VCaP (cell line): ENCODE data around the gene TSPAN18.

Experiments
- H3K27ac ChIP-seq: fragments of 450-650 bp; 2 replicates; pipeline ENCODE4 v1.5.1; 2017
- CTCF ChIP-seq: fragments of 450-650 bp; conservative IDR thresholded peaks from 2 replicates; pipeline ENCODE4 v1.5.1; 2017; ENCODE audit warnings: mild to moderate bottlenecking, moderate library complexity

The TSPAN18 gene

GRCh38 chr11:44853666-44854065 is 126.9 kb downstream of the TSPAN18 start:
- H3K27ac ChIP-seq = no peak overlapping the region
- no peak for TF ChIP-seq CTCF

DNA sequence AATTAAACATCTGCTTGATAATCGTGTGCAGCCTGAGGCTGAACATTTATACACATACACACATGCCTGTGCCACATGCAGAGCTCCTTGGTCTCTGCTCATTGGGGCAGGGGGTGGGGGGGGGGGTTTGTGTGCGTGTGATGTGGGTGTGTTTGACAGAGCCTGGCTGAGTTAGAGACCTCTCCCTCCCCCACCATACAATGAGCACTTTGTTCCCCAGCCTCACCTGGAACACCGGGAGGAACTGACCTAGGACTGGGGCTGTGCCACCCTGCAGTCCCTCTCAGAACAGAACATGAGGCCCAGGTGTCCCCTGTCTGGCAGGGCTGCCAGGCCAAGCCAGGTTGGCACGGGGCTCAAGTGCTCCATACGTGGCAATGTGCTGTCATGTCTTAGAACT is 127.3 kb downstream of the TSPAN18 start:
- no peak overlapping the region for H3K27ac ChIP-seq
- no peak for TF ChIP-seq CTCF

DNA sequence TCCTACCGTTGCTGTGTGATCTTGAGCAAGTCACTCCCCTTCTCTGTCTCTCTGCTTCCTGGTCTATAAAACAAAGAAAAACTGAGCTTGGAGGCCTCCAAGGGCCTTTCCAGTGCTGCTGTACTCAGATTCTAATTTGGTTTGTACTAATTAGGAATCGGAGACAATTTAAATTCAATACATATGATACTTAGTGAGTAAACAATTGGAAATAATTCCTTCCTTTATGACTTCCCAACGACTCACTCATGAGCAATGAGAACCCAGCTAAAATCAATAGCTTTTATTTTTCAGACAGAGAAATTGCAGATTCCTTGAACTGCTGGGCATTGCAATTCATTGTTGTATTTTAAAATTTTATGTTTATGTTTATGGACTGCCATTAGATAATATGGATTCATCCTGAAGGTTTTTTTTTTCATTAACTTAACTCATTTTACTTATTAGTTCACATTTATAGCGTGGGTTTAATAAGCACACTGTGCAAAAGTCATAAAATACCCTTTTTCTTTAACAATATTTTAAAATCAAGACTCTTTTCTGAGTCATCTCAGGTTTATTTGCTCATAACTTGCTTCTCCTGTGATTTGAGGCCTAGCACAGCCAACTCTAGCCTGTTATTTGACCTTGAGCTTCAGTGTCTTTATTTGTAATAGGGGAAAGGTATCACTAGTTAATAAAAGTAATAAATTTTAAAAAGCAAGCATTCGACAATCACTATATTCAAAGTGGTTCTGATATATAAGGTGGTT is 128.2 kb downstream of the TSPAN18 start:
- H3K27ac ChIP-seq = no peak overlapping the region

GRCh38 chr11:44855493-44855849 is 128.7 kb downstream of the TSPAN18 start:
- TF ChIP-seq CTCF = no peak
- no peak overlapping the region for H3K27ac ChIP-seq

More for the DNA sequence above, 128.2 kb downstream of the TSPAN18 start:
- no peak for TF ChIP-seq CTCF

DNA sequence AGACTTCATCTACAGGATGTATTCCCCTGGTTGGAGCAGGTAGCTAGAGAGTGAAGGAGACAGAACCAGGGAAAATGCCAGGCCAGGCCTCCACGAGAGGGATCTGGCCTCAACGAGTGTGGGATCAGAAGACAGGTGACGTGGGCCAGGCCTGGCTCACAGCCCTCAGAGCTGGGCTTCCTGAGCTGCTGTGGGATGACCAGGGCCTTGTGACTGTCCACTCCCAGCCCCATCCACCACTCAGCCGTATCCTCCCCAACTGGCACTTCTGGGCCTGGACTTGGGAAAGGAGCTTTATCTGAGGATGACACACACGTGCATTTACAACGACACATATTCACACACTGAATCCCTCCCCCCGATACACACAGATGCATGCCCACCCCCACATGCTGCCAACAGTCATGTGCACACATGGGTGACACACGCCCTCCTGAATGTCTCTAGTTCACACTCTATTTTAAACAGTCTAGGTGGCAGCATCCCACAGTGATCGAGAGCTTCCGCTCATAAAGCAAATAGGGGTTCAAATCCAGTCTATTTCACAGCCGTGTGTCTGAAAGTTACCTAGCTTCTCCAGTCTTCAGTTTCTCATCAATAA is 130.8 kb downstream of the TSPAN18 start:
- H3K27ac ChIP-seq = no peak overlapping the region
- no peak for TF ChIP-seq CTCF

DNA sequence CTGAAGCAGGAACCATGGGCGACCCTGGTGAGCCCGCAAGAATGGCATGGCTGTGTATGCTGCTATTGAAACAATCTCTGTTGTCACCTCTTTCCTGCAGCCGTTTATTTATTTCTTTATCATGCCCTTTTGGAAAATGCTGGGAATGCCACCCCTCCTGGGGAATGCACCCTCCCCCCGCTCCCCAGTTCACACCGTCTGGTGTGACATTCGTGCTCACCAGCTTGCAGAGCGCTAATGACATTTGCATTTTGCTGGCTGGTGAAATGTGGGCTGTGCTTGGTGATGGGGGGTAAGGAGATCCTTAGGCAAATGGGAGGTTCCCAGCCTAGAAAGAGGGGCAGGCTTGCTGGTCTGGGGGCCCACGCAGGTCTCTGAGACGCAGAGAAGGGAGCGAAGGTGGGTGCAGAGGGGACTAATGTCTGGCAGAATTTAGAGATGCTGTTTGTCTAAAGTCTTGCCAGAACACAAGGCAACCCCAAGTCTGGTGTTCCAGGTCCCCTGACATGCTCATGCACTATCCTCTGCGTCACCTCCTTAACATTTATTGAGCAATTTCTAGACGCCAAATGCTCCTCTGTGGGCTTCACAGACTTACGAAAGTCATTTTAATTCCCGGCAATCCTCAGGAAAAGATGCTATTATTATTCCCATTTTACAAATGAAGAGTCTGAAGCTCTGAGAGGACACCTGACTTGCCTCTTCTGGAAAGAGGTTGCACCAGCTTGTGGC is 132.2 kb downstream of the TSPAN18 start:
- H3K27ac ChIP-seq = no peak overlapping the region
- no peak for TF ChIP-seq CTCF

DNA sequence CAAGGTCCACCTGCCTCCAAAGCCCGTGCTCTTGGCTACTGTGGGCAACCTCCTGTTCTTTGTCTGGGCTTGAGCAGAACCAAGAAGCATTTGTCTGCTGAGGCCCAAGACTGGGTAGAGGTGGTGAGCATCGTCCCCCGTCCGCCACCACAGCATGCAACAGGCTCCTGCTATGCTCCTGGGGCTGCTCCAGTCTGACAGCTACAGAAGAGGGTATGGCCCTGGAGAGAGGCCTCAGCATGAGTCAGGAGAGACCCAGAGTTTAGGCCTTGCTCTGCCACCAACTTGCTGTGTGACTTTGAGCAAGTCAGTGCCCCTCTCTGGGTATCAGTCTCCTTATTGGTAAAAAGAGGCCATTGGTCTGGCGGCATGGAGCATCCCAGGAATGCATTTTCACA is 132.8 kb downstream of the TSPAN18 start:
- no peak for TF ChIP-seq CTCF
- no peak overlapping the region for H3K27ac ChIP-seq
